Measurements from ENCODE around the gene AQP2. TPM values are rescaled to one million over a fixed set of nuclear protein-coding genes. Genes with fewer than 3 reads are reported as not detected.

AQP2 gene
- total and polyA plus RNA-seq, 2 of the 4 experiments (the other 2 are of a cell fraction) = not detected

DNA sequence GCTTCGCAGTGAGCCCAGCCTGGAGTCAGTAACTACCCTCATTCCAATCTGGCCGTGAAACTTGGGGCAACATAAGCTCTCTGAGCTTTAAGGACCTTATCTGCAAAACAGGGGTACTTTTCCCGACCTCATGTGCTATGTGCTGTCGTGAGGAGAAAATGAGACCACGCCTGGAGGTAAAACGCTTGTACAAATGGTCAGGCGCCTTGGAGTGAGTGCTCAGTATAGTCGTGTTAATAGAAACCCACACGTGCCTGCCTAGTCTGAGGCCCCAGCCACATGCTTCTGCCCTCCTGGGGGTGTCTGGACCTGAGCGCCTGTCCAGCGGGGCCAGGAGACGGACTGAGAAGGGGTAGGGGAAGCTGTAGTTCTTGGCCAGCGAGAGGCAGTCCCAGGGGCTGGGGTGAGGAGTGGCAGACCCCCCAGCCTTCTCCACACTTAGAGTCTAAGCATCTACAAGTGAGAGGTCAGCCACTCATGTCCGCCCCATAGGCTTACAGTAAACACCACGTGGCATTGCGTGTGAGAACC, 16.0 kb downstream of the AQP2 start:
- Histone ChIP-seq H2AFZ (replicated peaks; ENCODE audit: low read length, poor library complexity) (peak overlapping the region; percentile 95), H3K23ac (ENCODE audit: low read depth, low read length) (no peak overlapping the region), H4K5ac (ENCODE audit: low read depth, low read length) (no peak overlapping the region), H3K9me3 (ENCODE audit: control insufficient read depth, insufficient read depth, low read length) (no peaks in the 10 kb centered on the region), H4K20me1 (ENCODE audit: insufficient read depth, low read length) (no peaks in the 10 kb centered on the region), H3K18ac (ENCODE audit: low read depth, low read length) (no peak overlapping the region), H4K8ac (ENCODE audit: low read depth in 2 of 2, low read length in 2 of 2) (no peak overlapping the region), H2BK20ac (ENCODE audit: low read depth, low read length) (no peak overlapping the region), H3K36me3 (ENCODE audit: control insufficient read depth, insufficient read depth, low read length) (no peaks in the 10 kb centered on the region), H3K4me1 (ENCODE audit: control insufficient read depth, insufficient read depth, low read length) (no peaks in the 10 kb centered on the region), H3K9ac (ENCODE audit: low read depth, low read length) (no peak overlapping the region), H3K4me3 (ENCODE audit: insufficient read depth, low read depth, low read length) (no peak overlapping the region), H2AK5ac (ENCODE audit: low read depth, low read length) (no peak overlapping the region), H3K4ac (ENCODE audit: low read depth, low read length) (no peak overlapping the region), H3K56ac (ENCODE audit: extremely low read depth, insufficient read depth, low read length) (no peak overlapping the region), H3K14ac (replicated peaks; ENCODE audit: low read depth, low read length) (no peak overlapping the region), H2BK15ac (ENCODE audit: low read depth, low read length) (no peak overlapping the region), H2BK5ac (ENCODE audit: low read depth, low read length, poor library complexity, severe bottlenecking) (no peak overlapping the region), H3K9me1 (ENCODE audit: insufficient read depth, low read length) (no peaks in the 10 kb centered on the region), H4K91ac (ENCODE audit: insufficient read depth, low read depth, low read length) (no peak overlapping the region), H3K27ac (ENCODE audit: insufficient read depth, low read length) (no peak overlapping the region), H2BK120ac (ENCODE audit: low read depth, low read length) (no peak overlapping the region), H3K27me3 (ENCODE audit: control insufficient read depth, insufficient read depth, low read length) (peaks cover 86% of the 10 kb centered on the region), H3K4me2 (ENCODE audit: low read depth, low read length) (no peak overlapping the region), H3K79me1 (ENCODE audit: low read depth in 1 of 2, low read length in 2 of 2) (no peaks in the 10 kb centered on the region), H2AK9ac (replicated peaks; ENCODE audit: low read depth, low read length, poor library complexity) (peak overlapping the region; percentile 74)
- WGBS, 2 experiments (ENCODE audit: extremely low coverage in 2 of 2, insufficient read length in 1 of 2) = 15% methylated on average over 8 of the region's 16 CpGs; no CpG with 5 or more reads in 1 of the 2 experiments
- no TSS peak for BruUV-seq (replicated peaks)
- dilution Hi-C loops (cut with HindIII; ENCODE audit: low sequenced_read_pairs, unreplicated experiment) (no loop called here), in situ Hi-C loops (cut with MboI; ENCODE audit: low sequenced_read_pairs) (loop anchor here (10.0 kb wide), 1 partner anchor 192 kb away; no protein-coding TSS in a partner anchor), intact Hi-C loops (cut with micrococcal nuclease) (loop anchor here (1.0 to 10.0 kb wide), 6 partner anchors 90 to 208 kb away; no protein-coding TSS in a partner anchor)
- DNase-seq (no peak), ATAC-seq (ENCODE audit: low read depth) (no peak)
- TF ChIP-seq ELK1 (IDR thresholded peaks at IDR 0.05; ENCODE audit: borderline replicate concordance, low read depth, low read length) (no peak), NFE2L2 (IDR thresholded peaks at IDR 0.05; ENCODE audit: low read depth, low read length) (no peak), POLR2A (IDR thresholded peaks at IDR 0.05; ENCODE audit: low read depth, low read length) (no peak), MAFK (IDR thresholded peaks at IDR 0.05; ENCODE audit: low read depth, low read length) (no peak)
- ChIA-PET POLR2A (ENCODE audit: unreplicated experiment) (no interaction called here), CTCF (interaction anchor here (0.5 to 4.0 kb wide), 17 partner anchors 7 to 145 kb away, joined by 3 to 33 read pairs (median 7); partner anchors contain the start of gene COX14)

Measured in IMR-90 (cell line).